Neural cell (in vitro differentiated cells): ENCODE results near the gene CLSTN2. TPM values are rescaled to one million over a fixed set of nuclear protein-coding genes. Genes with fewer than 3 reads are reported as not detected.

ENCODE experiments used
- H2AFZ ChIP-seq: fragments of 200-600, 300-800 bp; sonication (generic), shearing (Covaris generic); 2 replicates; pipeline ENCODE4 v1.6.0; 2014; ENCODE audit warnings: low read depth, mild to moderate bottlenecking, antibody characterized with exemption, low read length, moderate library complexity
- H3F3A ChIP-seq: fragments of 200-600 bp; shearing (Covaris generic); 2 replicates; pipeline ENCODE4 v1.6.1; 2016; ENCODE audit warnings: mild to moderate bottlenecking, moderate library complexity, mixed read lengths, antibody characterized with exemption, low read length; ENCODE audit not compliant: insufficient read depth, poor library complexity, severe bottlenecking
- H3K27ac ChIP-seq: fragments of 200-600, 300-800 bp; sonication (generic), shearing (Covaris generic); 2 replicates; pipeline ENCODE4 v1.5.1; 2014; ENCODE audit warnings: mild to moderate bottlenecking, low read length, moderate library complexity
- H3K27me3 ChIP-seq: fragments of 300-800, 200-600 bp; sonication (generic), shearing (Covaris generic); 2 replicates; pipeline ENCODE4 v1.6.0; 2014; ENCODE audit warnings: mild to moderate bottlenecking, low read depth, low read length, moderate library complexity; ENCODE audit not compliant: insufficient read depth
- H3K36me3 ChIP-seq: fragments of 300-800, 200-600 bp; sonication (generic), shearing (Covaris generic); 2 replicates; pipeline ENCODE4 v1.5.1; 2014; ENCODE audit warnings: mild to moderate bottlenecking, antibody characterized with exemption, low read length, moderate library complexity; ENCODE audit not compliant: insufficient read depth
- H3K4me2 ChIP-seq: fragments of 300-800, 200-600 bp; sonication (generic), shearing (Covaris generic); 2 replicates; pipeline ENCODE4 v1.6.0; 2014; ENCODE audit warnings: mild to moderate bottlenecking, low read length
- H3K4me3 ChIP-seq: fragments of 300-800, 200-600 bp; sonication (generic), shearing (Covaris generic); 2 replicates; pipeline ENCODE4 v1.5.1; 2014; ENCODE audit warnings: mild to moderate bottlenecking, low read length, moderate library complexity
- H3K79me2 ChIP-seq: fragments of 200-600 bp; shearing (Covaris generic); replicated peaks from 2 replicates; pipeline ENCODE4 v1.6.0; 2014; ENCODE audit warnings: mild to moderate bottlenecking, low read length, moderate library complexity; ENCODE audit not compliant: insufficient read depth
- H3K9ac ChIP-seq: fragments of 300-800, 200-600 bp; sonication (generic), shearing (Covaris generic); 2 replicates; pipeline ENCODE4 v1.6.1; 2016; ENCODE audit warnings: mild to moderate bottlenecking, low read length, mixed read lengths
- H3K9me2 ChIP-seq: fragments of 200-600 bp; shearing (Covaris generic); 2 replicates; pipeline ENCODE4 v1.6.1; 2016; ENCODE audit warnings: mild to moderate bottlenecking, low read length, mixed read lengths; ENCODE audit not compliant: insufficient read depth
- H3K9me3 ChIP-seq: fragments of 200-600, 300-800 bp; sonication (generic), shearing (Covaris generic); 2 replicates; pipeline ENCODE4 v1.6.1; 2016; ENCODE audit warnings: mild to moderate bottlenecking, mixed run types, low read length, moderate library complexity, mixed read lengths
- H4K20me1 ChIP-seq: fragments of 200-600 bp; shearing (Covaris generic); 2 replicates; pipeline ENCODE4 v1.6.1; 2016; ENCODE audit warnings: mild to moderate bottlenecking, mixed run types; ENCODE audit not compliant: insufficient read depth
- CTCF ChIP-seq: fragments of 450-650 bp; IDR thresholded peaks from 2 replicates; pipeline ENCODE4 v1.5.1; 2014; ENCODE audit warnings: antibody characterized with exemption, mild to moderate bottlenecking, moderate library complexity; ENCODE audit not compliant: poor library complexity, severe bottlenecking
- EP300 ChIP-seq: fragments of 450-650 bp; conservative IDR thresholded peaks from 2 replicates; pipeline ENCODE4 v1.6.1; 2014; ENCODE audit warnings: antibody characterized with exemption, mild to moderate bottlenecking, moderate library complexity; ENCODE audit not compliant: poor library complexity, severe bottlenecking
- EZH2 ChIP-seq: fragments of 200-600, 300-800 bp; shearing (Covaris generic), sonication (generic); IDR thresholded peaks from 2 replicates; pipeline ENCODE4 v1.6.1; 2014; ENCODE audit warnings: antibody characterized with exemption, low read length, borderline replicate concordance, mild to moderate bottlenecking; ENCODE audit not compliant: insufficient read depth, poor library complexity, severe bottlenecking
- MXI1 ChIP-seq: fragments of 450-650 bp; conservative IDR thresholded peaks from 2 replicates; pipeline ENCODE4 v1.6.1; 2014; ENCODE audit warnings: antibody characterized with exemption, mild to moderate bottlenecking; ENCODE audit not compliant: poor library complexity, severe bottlenecking
- POLR2AphosphoS5 ChIP-seq: IDR thresholded peaks from 2 replicates; pipeline ENCODE4 v1.6.1; 2012
- RAD21 ChIP-seq: fragments of 450-650 bp; conservative IDR thresholded peaks from 2 replicates; pipeline ENCODE4 v1.6.1; 2014; ENCODE audit warnings: antibody characterized with exemption, mild to moderate bottlenecking, moderate library complexity
- SMC3 ChIP-seq: fragments of 450-650 bp; conservative IDR thresholded peaks from 2 replicates; pipeline ENCODE4 v1.6.1; 2014; ENCODE audit warnings: antibody characterized with exemption, mild to moderate bottlenecking, moderate library complexity; ENCODE audit not compliant: poor library complexity
- TAF1 ChIP-seq: IDR thresholded peaks from 2 replicates; pipeline ENCODE4 v1.6.1; 2012; ENCODE audit warnings: low read depth
- polyA plus RNA-seq: library from polyadenylated mRNA; depleted of rRNA; stranded (reverse); fragments of >200 nt; gene quantifications from 2 replicates; pipeline ENCODE4 v1.2.3, GENCODE V29; 2014
- TF ChIP-seq, protein P1 (sequence below): IDR thresholded peaks from 2 replicates; pipeline ENCODE4 v1.6.1; 2012; ENCODE audit warnings: borderline replicate concordance

Gene CLSTN2
- polyA plus RNA-seq, 1 donor from 2014 or later = 10.7 TPM

- Histone ChIP-seq H3K4me2 (no peak overlapping the region), H3K4me3 (no peak overlapping the region), H3K36me3 (no peaks in the 10 kb centered on the region), H3K79me2 (no peaks in the 10 kb centered on the region), H4K20me1 (no peaks in the 10 kb centered on the region), H3K9ac (no peak overlapping the region), H3F3A (peaks cover 5% of the 10 kb centered on the region), H3K9me3 (no peaks in the 10 kb centered on the region), H3K27me3 (no peaks in the 10 kb centered on the region), H3K27ac (no peak overlapping the region), H3K9me2 (no peaks in the 10 kb centered on the region), H2AFZ (no peak overlapping the region)
- no peak for TF ChIP-seq SMC3
- TF ChIP-seq RAD21 = no peak
- no peak for TF ChIP-seq EP300
- TF ChIP-seq, protein P1, sequence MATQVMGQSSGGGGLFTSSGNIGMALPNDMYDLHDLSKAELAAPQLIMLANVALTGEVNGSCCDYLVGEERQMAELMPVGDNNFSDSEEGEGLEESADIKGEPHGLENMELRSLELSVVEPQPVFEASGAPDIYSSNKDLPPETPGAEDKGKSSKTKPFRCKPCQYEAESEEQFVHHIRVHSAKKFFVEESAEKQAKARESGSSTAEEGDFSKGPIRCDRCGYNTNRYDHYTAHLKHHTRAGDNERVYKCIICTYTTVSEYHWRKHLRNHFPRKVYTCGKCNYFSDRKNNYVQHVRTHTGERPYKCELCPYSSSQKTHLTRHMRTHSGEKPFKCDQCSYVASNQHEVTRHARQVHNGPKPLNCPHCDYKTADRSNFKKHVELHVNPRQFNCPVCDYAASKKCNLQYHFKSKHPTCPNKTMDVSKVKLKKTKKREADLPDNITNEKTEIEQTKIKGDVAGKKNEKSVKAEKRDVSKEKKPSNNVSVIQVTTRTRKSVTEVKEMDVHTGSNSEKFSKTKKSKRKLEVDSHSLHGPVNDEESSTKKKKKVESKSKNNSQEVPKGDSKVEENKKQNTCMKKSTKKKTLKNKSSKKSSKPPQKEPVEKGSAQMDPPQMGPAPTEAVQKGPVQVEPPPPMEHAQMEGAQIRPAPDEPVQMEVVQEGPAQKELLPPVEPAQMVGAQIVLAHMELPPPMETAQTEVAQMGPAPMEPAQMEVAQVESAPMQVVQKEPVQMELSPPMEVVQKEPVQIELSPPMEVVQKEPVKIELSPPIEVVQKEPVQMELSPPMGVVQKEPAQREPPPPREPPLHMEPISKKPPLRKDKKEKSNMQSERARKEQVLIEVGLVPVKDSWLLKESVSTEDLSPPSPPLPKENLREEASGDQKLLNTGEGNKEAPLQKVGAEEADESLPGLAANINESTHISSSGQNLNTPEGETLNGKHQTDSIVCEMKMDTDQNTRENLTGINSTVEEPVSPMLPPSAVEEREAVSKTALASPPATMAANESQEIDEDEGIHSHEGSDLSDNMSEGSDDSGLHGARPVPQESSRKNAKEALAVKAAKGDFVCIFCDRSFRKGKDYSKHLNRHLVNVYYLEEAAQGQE = no peak
- no peak for TF ChIP-seq MXI1
- no peak for TF ChIP-seq TAF1
Measured at GRCh38 chr3:140285380-140285779, 350.4 kb downstream of the CLSTN2 start.

GRCh38 chr3:140288595-140288994, 353.6 kb downstream of the CLSTN2 start:
- H3F3A ChIP-seq = peaks cover 5% of the 10 kb centered on the region
- H3K27ac ChIP-seq = no peak overlapping the region
- H4K20me1 ChIP-seq = no peaks in the 10 kb centered on the region
- H3K79me2 ChIP-seq = no peaks in the 10 kb centered on the region
- no peaks in the 10 kb centered on the region for H3K9me3 ChIP-seq
- H3K36me3 ChIP-seq = no peaks in the 10 kb centered on the region
- H2AFZ ChIP-seq = no peak overlapping the region
- no peak overlapping the region for H3K4me3 ChIP-seq
- no peak overlapping the region for H3K4me2 ChIP-seq
- H3K9ac ChIP-seq = no peak overlapping the region
- H3K9me2 ChIP-seq = no peaks in the 10 kb centered on the region
- no peaks in the 10 kb centered on the region for H3K27me3 ChIP-seq
- TF ChIP-seq POLR2AphosphoS5 = no peak
- TF ChIP-seq EP300 = no peak

DNA sequence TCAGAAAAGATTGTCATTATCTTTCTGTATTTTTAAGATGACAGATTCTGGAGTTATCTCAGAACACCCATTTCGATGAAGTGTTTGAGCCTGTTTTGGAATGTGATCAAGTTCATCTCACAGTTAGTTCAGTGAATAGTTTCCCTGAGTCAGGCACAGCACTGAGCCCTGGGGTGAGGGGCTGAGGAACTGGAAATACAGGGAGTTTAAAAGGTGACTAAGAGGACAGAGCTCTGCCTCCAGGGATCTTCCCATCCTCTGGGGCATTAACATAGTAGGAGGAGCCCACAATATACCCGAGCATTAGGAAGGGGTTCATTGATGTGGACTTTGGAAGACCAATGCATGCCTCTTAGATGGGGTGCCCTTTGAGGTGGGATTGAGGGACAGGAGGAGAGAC, 355.1 kb downstream of the CLSTN2 start:
- H3K27me3 ChIP-seq = no peaks in the 10 kb centered on the region
- H3K27ac ChIP-seq = no peak overlapping the region
- no peak overlapping the region for H3K4me3 ChIP-seq
- H3K36me3 ChIP-seq = no peaks in the 10 kb centered on the region
- no peak overlapping the region for H3K9ac ChIP-seq
- no peaks in the 10 kb centered on the region for H3K9me3 ChIP-seq
- no peaks in the 10 kb centered on the region for H3F3A ChIP-seq
- TF ChIP-seq EP300 (no peak), MXI1 (no peak), SMC3 (no peak), RAD21 (no peak), CTCF (no peak), EZH2 (no peak)
- TF ChIP-seq, protein P1 = no peak
- H2AFZ ChIP-seq = no peak overlapping the region
- H3K9me2 ChIP-seq = no peaks in the 10 kb centered on the region
- no peaks in the 10 kb centered on the region for H4K20me1 ChIP-seq
- no peak overlapping the region for H3K4me2 ChIP-seq
- no peaks in the 10 kb centered on the region for H3K79me2 ChIP-seq
